Transverse colon (tissue), 4 donors: ENCODE data around the gene PCDHA13. TPM values are rescaled to one million over a fixed set of nuclear protein-coding genes. Genes with fewer than 3 reads are reported as not detected.

ENCODE experiments used
- DNase-seq: peaks from one replicate; pipeline ENCODE4 v3.0.0-alpha.2; 2019
- H3K27ac ChIP-seq, 4 donors: fragments of 200-600 bp; sonication (generic); 2 replicates each; pipeline ENCODE4 v1.5.1; 2016 to 2018; ENCODE audit warnings: inconsistent platforms in 4 of 4
- H3K27me3 ChIP-seq: fragments of 200-600 bp; sonication (generic); 2 replicates; pipeline ENCODE4 v1.5.1; 2017; ENCODE audit warnings: inconsistent platforms
- H3K36me3 ChIP-seq, 4 donors: fragments of 200-600 bp; sonication (generic); 2 replicates each; pipeline ENCODE4 v1.5.1; 2017 to 2019; ENCODE audit warnings: inconsistent platforms in 4 of 4
- H3K4me1 ChIP-seq, 4 donors: fragments of 200-600 bp; sonication (generic); 2 replicates each; pipeline ENCODE4 v1.5.1; 2017 to 2020; ENCODE audit warnings: inconsistent platforms in 4 of 4
- H3K4me3 ChIP-seq, 4 donors: fragments of 200-600 bp; sonication (generic); 1 replicate in 1 of 4; 2 replicates in 3 of 4; pipeline versions ENCODE4 v1.5.1 to v1.6.1; 2017 to 2019; ENCODE audit warnings: inconsistent platforms in 4 of 4
- H3K9me3 ChIP-seq, 2 donors: fragments of 200-600 bp; sonication (generic); 2 replicates each; pipeline ENCODE4 v1.5.1; 2017 to 2019; ENCODE audit warnings: inconsistent platforms in 2 of 2
- CTCF ChIP-seq, 5 experiments: fragments of 200-600 bp in 3 of 5; fragments of 450-650 bp in 2 of 5; sonication (generic) in 3 of 5; IDR thresholded peaks; 1 replicate in 2 of 5; 2 replicates in 3 of 5; pipeline ENCODE4 v1.5.1; 2016 to 2017; ENCODE audit warnings: antibody characterized with exemption in 5 of 5, inconsistent platforms in 3 of 5, mild to moderate bottlenecking in 2 of 5, moderate library complexity in 1 of 5
- EP300 ChIP-seq: sonication (generic); formaldehyde crosslinking; IDR thresholded peaks from one replicate; pipeline ENCODE4 v1.6.1; 2017; ENCODE audit warnings: antibody characterized with exemption, low read depth
- POLR2A ChIP-seq: fragments of 450-650 bp; IDR thresholded peaks from one replicate; pipeline ENCODE4 v1.6.1; 2016; ENCODE audit warnings: antibody characterized with exemption, mild to moderate bottlenecking, moderate library complexity
- POLR2AphosphoS5 ChIP-seq, 3 donors: sonication (generic); formaldehyde crosslinking; IDR thresholded peaks; one replicate each; pipeline ENCODE4 v1.6.1; 2016; ENCODE audit warnings: antibody characterized with exemption in 3 of 3
- WGBS, 2 donors: methylation state at CpG; one replicate each; pipeline ENCODE4 v1.1.5; 2018; ENCODE audit warnings: low coverage in 1 of 2; 5-methylcytosine and 5-hydroxymethylcytosine counted together
- in situ Hi-C, 4 donors: fragments of 200-750 bp; cut with MboI; loops; one replicate each; pipeline versions ENCODE4 v1.15.0 to v1.15.1; 2017; ENCODE audit warnings: low sequenced_read_pairs in 3 of 4, low pct_ligation_motif_present in 1 of 4, low pct_unique_long_range_greater_than_20kb in 1 of 4
- intact Hi-C: fragments of 100-400 bp; cut with DNase I; formaldehyde crosslinking; loops from one replicate; pipeline ENCODE4 v1.15.1; 2023; ENCODE audit warnings: low total_unique reads
- total RNA-seq, 4 donors: library from RNA; depleted of rRNA; stranded (reverse); fragments of >200 nt; gene quantifications; one replicate each; pipeline ENCODE4 v1.1.0, GENCODE V29; 2016

Gene PCDHA13
- total RNA-seq, 4 donors from 2014 or later: 0.32 to 0.55 TPM; not detected in 2

GRCh38 chr5:140882591-140882899 lies 621 bp downstream of the PCDHA13 start:
- Histone ChIP-seq H3K36me3 (no peaks in the 10 kb centered on the region), H3K27me3 (peaks cover 4% of the 10 kb centered on the region), H3K4me3 (no peak overlapping the region), H3K4me1 (no peaks in the 10 kb centered on the region), H3K27ac (no peak overlapping the region), H3K9me3 (peaks cover 4 to 19% of the 10 kb centered on the region in 2 donors)
- WGBS, 2 donors: 53 to 64% methylated on average over 4 to 12 of the region's 12 CpGs
- no peak for TF ChIP-seq CTCF (IDR thresholded peaks at IDR 0.05)
- TF ChIP-seq EP300: no peak
- no peak for TF ChIP-seq POLR2AphosphoS5 (IDR thresholded peaks at IDR 0.05)
- no peak for TF ChIP-seq POLR2A
- DNase-seq: no peak
- in situ Hi-C loops (no loop called here), intact Hi-C loops (no loop called here)

GRCh38 chr5:140883373-140883772 lies 1.4 kb downstream of the PCDHA13 start:
- H3K27ac ChIP-seq: no peak overlapping the region
- in situ Hi-C loops: no loop called here
- H3K4me1 ChIP-seq: no peaks in the 10 kb centered on the region
- WGBS, 2 donors: 83% methylated on average over 4 to 41 of the region's 41 CpGs
- DNase-seq: no peak
- H3K4me3 ChIP-seq: no peak overlapping the region
- H3K27me3 ChIP-seq: peaks cover 3% of the 10 kb centered on the region
- no peaks in the 10 kb centered on the region for H3K36me3 ChIP-seq
- H3K9me3 ChIP-seq: peaks cover 4 to 18% of the 10 kb centered on the region in 2 donors
- intact Hi-C loops: no loop called here
- TF ChIP-seq POLR2A (no peak), EP300 (no peak), POLR2AphosphoS5 (IDR thresholded peaks at IDR 0.05) (no peak)

- intact Hi-C loops (no loop called here), in situ Hi-C loops (no loop called here)
- Histone ChIP-seq H3K4me3 (no peak overlapping the region), H3K27me3 (no peaks in the 10 kb centered on the region), H3K27ac (no peak overlapping the region), H3K4me1 (no peaks in the 10 kb centered on the region), H3K36me3 (no peaks in the 10 kb centered on the region), H3K9me3 (peaks cover 4 to 14% of the 10 kb centered on the region in 2 donors)
- DNase-seq: no peak
- WGBS, 2 donors: 85% methylated on average over 79 of the region's 79 CpGs; no CpG with 5 or more reads in 1 of the 2 donors
- TF ChIP-seq CTCF (IDR thresholded peaks at IDR 0.05): no peak
- TF ChIP-seq EP300: no peak
- no peak for TF ChIP-seq POLR2A
- no peak for TF ChIP-seq POLR2AphosphoS5 (IDR thresholded peaks at IDR 0.05)
Observed at GRCh38 chr5:140883927-140884697, 2.2 kb downstream of the PCDHA13 start.

GRCh38 chr5:140916325-140916724 lies 34.4 kb downstream of the PCDHA13 start:
- Histone ChIP-seq H3K4me3 (no peak overlapping the region), H3K27me3 (no peaks in the 10 kb centered on the region), H3K36me3 (no peaks in the 10 kb centered on the region), H3K4me1 (no peaks in the 10 kb centered on the region), H3K27ac (no peak overlapping the region), H3K9me3 (no peaks in the 10 kb centered on the region)
- no peak for DNase-seq
- 73% methylated on average over 1 of the region's 1 CpG; no CpG with 5 or more reads in 1 of the 2 donors for WGBS, 2 donors
- intact Hi-C loops: no loop called here
- in situ Hi-C loops: no loop called here
- TF ChIP-seq POLR2AphosphoS5 (IDR thresholded peaks at IDR 0.05) (no peak), POLR2A (no peak), CTCF (IDR thresholded peaks at IDR 0.05) (no peak), EP300 (no peak)
